ENCODE results near the gene SMARCE1.

The SMARCE1 gene

GRCh38 chr17:40686192-40686591, 38.6 kb upstream of the SMARCE1 start:
- H3K4me1 ChIP-seq (ENCODE audit: control insufficient read depth, low read length) = no peaks in the 10 kb centered on the region
- no peak overlapping the region for H3K4me3 ChIP-seq (ENCODE audit: low read length)
- H3K9me3 ChIP-seq (ENCODE audit: control insufficient read depth, insufficient read depth, low read length) = no peaks in the 10 kb centered on the region
- H3K27ac ChIP-seq (ENCODE audit: low read depth, low read length) = no peak overlapping the region
- TF ChIP-seq CTCF (IDR thresholded peaks at IDR 0.05; ENCODE audit: low read depth, low read length, poor library complexity, severe bottlenecking) = no peak
- no peak for TF ChIP-seq EZH2phosphoT487 (IDR thresholded peaks at IDR 0.05; ENCODE audit: borderline replicate concordance, low read length)
- peaks cover 11% of the 10 kb centered on the region; the same call in 1 of the 2 replicates for H3K27me3 ChIP-seq (ENCODE audit: control insufficient read depth, low read length)
- H4K20me1 ChIP-seq (ENCODE audit: control insufficient read depth, insufficient read depth, low read depth, low read length) = no peaks in the 10 kb centered on the region
- H3K36me3 ChIP-seq (ENCODE audit: control insufficient read depth, low read length) = no peaks in the 10 kb centered on the region
- no peak overlapping the region for H3K4me2 ChIP-seq (ENCODE audit: low read length)
- no peaks in the 10 kb centered on the region for H3K9me2 ChIP-seq (replicated peaks; ENCODE audit: control insufficient read depth, low read length)
- H3F3A ChIP-seq (ENCODE audit: control insufficient read depth, insufficient read depth) = no peaks in the 10 kb centered on the region
- H3K79me2 ChIP-seq (ENCODE audit: control insufficient read depth, low read length) = no peaks in the 10 kb centered on the region

GRCh38 chr17:40680998-40681397, 33.4 kb upstream of the SMARCE1 start:
- no peak overlapping the region for H3K27ac ChIP-seq (ENCODE audit: low read depth, low read length)

GRCh38 chr17:40679523-40679907, 31.9 kb upstream of the SMARCE1 start:
- H3K36me3 ChIP-seq (ENCODE audit: control insufficient read depth, low read length) = no peaks in the 10 kb centered on the region
- H3K27ac ChIP-seq (ENCODE audit: low read depth, low read length) = no peak overlapping the region
- no peaks in the 10 kb centered on the region for H4K20me1 ChIP-seq (ENCODE audit: control insufficient read depth, insufficient read depth, low read depth, low read length)
- H3F3A ChIP-seq (ENCODE audit: control insufficient read depth, insufficient read depth) = no peaks in the 10 kb centered on the region
- no peak overlapping the region for H3K4me2 ChIP-seq (ENCODE audit: low read length)
- H3K9me2 ChIP-seq (replicated peaks; ENCODE audit: control insufficient read depth, low read length) = no peaks in the 10 kb centered on the region
- H3K9me3 ChIP-seq (ENCODE audit: control insufficient read depth, insufficient read depth, low read length) = no peaks in the 10 kb centered on the region
- TF ChIP-seq CTCF (IDR thresholded peaks at IDR 0.05; ENCODE audit: low read depth, low read length, poor library complexity, severe bottlenecking) (no peak), EZH2phosphoT487 (IDR thresholded peaks at IDR 0.05; ENCODE audit: borderline replicate concordance, low read length) (no peak)
- H3K4me1 ChIP-seq (ENCODE audit: control insufficient read depth, low read length) = no peaks in the 10 kb centered on the region
- peaks cover 21% of the 10 kb centered on the region; the same call in 1 of the 2 replicates for H3K27me3 ChIP-seq (ENCODE audit: control insufficient read depth, low read length)
- H3K4me3 ChIP-seq (ENCODE audit: low read length) = no peak overlapping the region
- no peaks in the 10 kb centered on the region for H3K79me2 ChIP-seq (ENCODE audit: control insufficient read depth, low read length)

More at GRCh38 chr17:40680998-40681397, 33.4 kb upstream of the SMARCE1 start:
- no peaks in the 10 kb centered on the region for H3K9me3 ChIP-seq (ENCODE audit: control insufficient read depth, insufficient read depth, low read length)
- no peaks in the 10 kb centered on the region for H3K9me2 ChIP-seq (replicated peaks; ENCODE audit: control insufficient read depth, low read length)
- no peaks in the 10 kb centered on the region for H3K79me2 ChIP-seq (ENCODE audit: control insufficient read depth, low read length)
- TF ChIP-seq CTCF (IDR thresholded peaks at IDR 0.05; ENCODE audit: low read depth, low read length, poor library complexity, severe bottlenecking) (no peak), EZH2phosphoT487 (IDR thresholded peaks at IDR 0.05; ENCODE audit: borderline replicate concordance, low read length) (no peak)
- H4K20me1 ChIP-seq (ENCODE audit: control insufficient read depth, insufficient read depth, low read depth, low read length) = no peaks in the 10 kb centered on the region
- no peaks in the 10 kb centered on the region for H3K36me3 ChIP-seq (ENCODE audit: control insufficient read depth, low read length)
- no peak overlapping the region for H3K4me2 ChIP-seq (ENCODE audit: low read length)
- no peaks in the 10 kb centered on the region for H3K4me1 ChIP-seq (ENCODE audit: control insufficient read depth, low read length)
- H3F3A ChIP-seq (ENCODE audit: control insufficient read depth, insufficient read depth) = no peaks in the 10 kb centered on the region
- no peak overlapping the region for H3K4me3 ChIP-seq (ENCODE audit: low read length)
- H3K27me3 ChIP-seq (ENCODE audit: control insufficient read depth, low read length) = peaks cover 21% of the 10 kb centered on the region; the same call in 1 of the 2 replicates

All from DOHH2 (cell line).